Measurements from ENCODE around the gene PLA1A.
"Not testable (repeated sequence)": the region's sequence is repeated elsewhere in the genome, so short reads cannot be mapped to it uniquely, and the experiment has no call there.

Gene PLA1A

GRCh38 chr3:119669906-119670570 is 72.4 kb downstream of the PLA1A start:
- DNase-seq: no peak

DNA sequence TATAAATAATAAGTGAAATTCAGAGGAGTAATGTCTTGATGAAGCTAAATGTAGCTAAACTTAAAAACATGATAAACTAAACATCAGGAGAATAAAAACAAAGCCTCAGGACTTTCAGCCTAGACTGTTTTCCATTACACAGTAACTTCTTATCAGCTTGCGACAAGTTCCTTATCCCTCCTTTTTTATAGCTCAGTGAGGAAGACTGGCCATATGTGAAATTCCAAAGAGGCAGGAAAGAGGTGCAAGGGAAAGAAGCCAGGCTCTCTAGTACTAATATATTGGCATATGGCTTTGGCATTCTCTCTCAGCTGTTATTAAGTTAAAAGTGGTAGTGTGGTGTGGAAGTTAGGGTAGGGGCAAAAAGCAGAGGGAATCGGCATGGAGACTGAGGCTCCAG is 75.1 kb downstream of the PLA1A start:
- no peak for DNase-seq

GRCh38 chr3:119673875-119674274 is 76.2 kb downstream of the PLA1A start:
- no peak for DNase-seq

GRCh38 chr3:119675188-119675874 is 77.6 kb downstream of the PLA1A start:
- no peak for DNase-seq

DNA sequence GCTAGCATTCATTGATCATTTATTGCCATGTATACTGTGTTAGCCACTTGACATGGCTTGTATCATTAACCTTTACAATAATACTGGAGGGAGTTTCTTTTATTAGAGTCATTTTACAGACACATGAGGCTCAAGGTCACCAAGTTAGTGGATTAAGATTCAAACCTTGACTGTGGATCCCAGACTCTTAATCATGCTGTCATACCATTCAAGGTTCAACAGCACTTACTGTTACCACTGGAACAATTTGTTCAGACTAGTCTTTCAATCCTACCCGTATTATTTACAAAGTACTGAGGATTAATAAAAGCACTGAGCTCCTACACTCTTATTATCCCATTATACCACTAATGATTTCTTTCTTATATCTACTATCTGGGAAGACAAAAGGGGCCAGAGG is 78.3 kb downstream of the PLA1A start:
- no peak for DNase-seq

- peak; percentile 95 for DNase-seq
Observed at GRCh38 chr3:119676771-119677640, 79.3 kb downstream of the PLA1A start, which contains the start of gene COX17. TSS of gene COX17 (minus strand) at chr3:119677406. CDS start at chr3:119677310, 96 bp downstream.

GRCh38 chr3:119677641-119677934 is 79.9 kb downstream of the PLA1A start:
- no peak for DNase-seq

DNA sequence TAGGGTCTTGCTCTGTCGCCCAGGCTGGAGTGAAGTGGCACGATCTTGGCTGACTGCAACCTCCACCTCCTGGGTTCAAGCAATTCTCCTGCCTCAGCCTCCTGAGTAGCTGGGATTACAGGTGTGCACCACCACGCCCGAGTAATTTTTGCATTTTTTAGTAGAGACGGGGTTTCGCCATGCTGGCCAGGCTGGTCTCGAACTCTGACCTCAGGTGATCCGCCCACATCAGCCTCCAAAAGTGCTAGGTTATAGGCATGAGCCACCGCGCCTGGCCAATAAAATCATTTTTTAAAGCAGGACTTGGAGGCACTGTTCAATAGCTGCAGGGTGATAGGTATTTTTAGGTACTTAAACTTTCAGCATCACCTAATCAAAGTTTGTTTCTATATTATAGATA is 80.5 kb downstream of the PLA1A start:
- DNase-seq: not testable (repeated sequence)

Data from NCI-H526 (cell line).